Activated CD4-positive, alpha-beta T cell treated with anti-CD3 and anti-CD28 coated beads, Interleukin-2, amount 10 ng/mL, durations not matched to agents 7 days and 5 days (primary cell): Measurements from ENCODE around the gene ATP6V0A1. TPM values are rescaled to one million over a fixed set of nuclear protein-coding genes. Genes with fewer than 3 reads are reported as not detected.
"Not testable (repeated sequence)": the region's sequence is repeated elsewhere in the genome, so short reads cannot be mapped to it uniquely, and the experiment has no call there.

Experiments
- CTCF ChIA-PET: fragments of 350-600 bp; sonication (Branson Sonifier 250); formaldehyde crosslinking; loops from one replicate; lab custom pipeline; 2021; ENCODE audit warnings: antibody characterized with exemption; lab: Charles Lee
- POLR2A ChIA-PET: fragments of 350-600 bp; sonication (Branson Sonifier 250); formaldehyde crosslinking; loops from one replicate; lab custom pipeline; 2021; ENCODE audit warnings: antibody characterized with exemption; lab: Charles Lee
- DNase-seq: peaks from one replicate; pipeline ENCODE4 v3.0.0-alpha.2; 2020
- H3K27ac Mint-ChIP-seq: one replicate; pipeline ENCODE4 v1.8.0; 2021; ENCODE audit warnings: mild to moderate bottlenecking, moderate library complexity, mixed read lengths
- H3K27me3 Mint-ChIP-seq: one replicate; pipeline ENCODE4 v1.8.0; 2021; ENCODE audit warnings: mixed read lengths
- H3K36me3 Mint-ChIP-seq: one replicate; pipeline ENCODE4 v1.8.0; 2021; ENCODE audit warnings: low read depth, mixed read lengths
- H3K4me1 Mint-ChIP-seq: one replicate; pipeline ENCODE4 v1.8.0; 2021; ENCODE audit warnings: mixed read lengths
- H3K4me3 Mint-ChIP-seq: one replicate; pipeline ENCODE4 v1.8.0; 2021; ENCODE audit warnings: mild to moderate bottlenecking, moderate library complexity, mixed read lengths
- H3K9me3 Mint-ChIP-seq: one replicate; pipeline ENCODE4 v1.8.0; 2021; ENCODE audit warnings: mixed read lengths
- total RNA-seq, 2 experiments: library from RNA; stranded (reverse); gene quantifications; one replicate each; pipeline ENCODE4 v1.2.3, GENCODE V29; 2021

ATP6V0A1 gene
- total RNA-seq, 2 experiments from 2014 or later, result 4.9 to 8.9 TPM

DNA sequence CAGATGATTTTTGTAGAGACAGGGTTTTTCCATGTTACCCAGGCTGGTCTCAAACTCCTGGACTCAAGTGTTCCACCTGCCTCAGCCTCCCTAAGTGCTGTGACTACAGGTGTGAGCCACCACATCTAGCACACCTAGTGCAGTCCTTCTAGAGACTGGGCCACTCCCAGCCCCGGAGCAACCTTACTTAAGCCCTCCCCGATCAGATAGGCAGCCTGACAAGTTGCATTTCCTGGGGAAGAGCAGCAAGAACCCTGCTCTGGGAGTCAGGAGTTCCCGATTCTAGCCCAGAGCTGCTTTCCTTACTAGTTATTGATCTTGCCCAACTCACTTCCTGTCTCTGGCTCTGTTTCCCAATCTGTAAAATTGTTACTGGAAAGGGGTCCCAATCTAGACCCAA is 70.4 kb downstream of the ATP6V0A1 start:
- H3K27ac Mint-ChIP-seq, result no peak overlapping the region
- POLR2A ChIA-PET, result no interaction called here
- H3K4me3 Mint-ChIP-seq, result no peak overlapping the region
- H3K36me3 Mint-ChIP-seq, result no peaks in the 10 kb centered on the region
- H3K4me1 Mint-ChIP-seq, result peaks cover 43% of the 10 kb centered on the region
- H3K9me3 Mint-ChIP-seq, result no peaks in the 10 kb centered on the region
- CTCF ChIA-PET, result interaction anchor here (1.2 to 1.7 kb wide), 3 partner anchors 10 to 307 kb away, joined by 3 to 4 read pairs (median 3); no protein-coding TSS in a partner anchor
- peaks cover 8% of the 10 kb centered on the region for H3K27me3 Mint-ChIP-seq
- DNase-seq, result no peak

- H3K4me3 Mint-ChIP-seq, result peak overlapping the region; percentile 73
Observed at GRCh38 chr17:42530952-42531454, 72.3 kb downstream of the ATP6V0A1 start.

GRCh38 chr17:42531455-42532354 is 73.0 kb downstream of the ATP6V0A1 start:
- Mint-ChIP-seq H3K9me3 (no peaks in the 10 kb centered on the region), H3K4me1 (peaks cover 49% of the 10 kb centered on the region), H3K4me3 (peak overlapping the region; percentile 73), H3K27ac (peak overlapping the region; percentile 54), H3K36me3 (no peaks in the 10 kb centered on the region), H3K27me3 (peaks cover 5% of the 10 kb centered on the region)
- ChIA-PET CTCF (interaction anchor here (0.6 to 3.0 kb wide), 5 partner anchors 8 to 486 kb away, joined by 3 to 9 read pairs (median 3); no protein-coding TSS in a partner anchor), POLR2A (no interaction called here)
- peak; percentile 43 for DNase-seq

More at GRCh38 chr17:42530952-42531454, 72.3 kb downstream of the ATP6V0A1 start:
- CTCF ChIA-PET, result interaction anchor here (0.7 to 3.0 kb wide), 4 partner anchors 10 to 235 kb away, joined by 3 to 9 read pairs (median 4); no protein-coding TSS in a partner anchor
- Mint-ChIP-seq H3K4me1 (peaks cover 47% of the 10 kb centered on the region), H3K27me3 (peaks cover 5% of the 10 kb centered on the region), H3K27ac (peak overlapping the region; percentile 54), H3K9me3 (no peaks in the 10 kb centered on the region), H3K36me3 (no peaks in the 10 kb centered on the region)
- DNase-seq, result no peak
- POLR2A ChIA-PET, result no interaction called here

DNA sequence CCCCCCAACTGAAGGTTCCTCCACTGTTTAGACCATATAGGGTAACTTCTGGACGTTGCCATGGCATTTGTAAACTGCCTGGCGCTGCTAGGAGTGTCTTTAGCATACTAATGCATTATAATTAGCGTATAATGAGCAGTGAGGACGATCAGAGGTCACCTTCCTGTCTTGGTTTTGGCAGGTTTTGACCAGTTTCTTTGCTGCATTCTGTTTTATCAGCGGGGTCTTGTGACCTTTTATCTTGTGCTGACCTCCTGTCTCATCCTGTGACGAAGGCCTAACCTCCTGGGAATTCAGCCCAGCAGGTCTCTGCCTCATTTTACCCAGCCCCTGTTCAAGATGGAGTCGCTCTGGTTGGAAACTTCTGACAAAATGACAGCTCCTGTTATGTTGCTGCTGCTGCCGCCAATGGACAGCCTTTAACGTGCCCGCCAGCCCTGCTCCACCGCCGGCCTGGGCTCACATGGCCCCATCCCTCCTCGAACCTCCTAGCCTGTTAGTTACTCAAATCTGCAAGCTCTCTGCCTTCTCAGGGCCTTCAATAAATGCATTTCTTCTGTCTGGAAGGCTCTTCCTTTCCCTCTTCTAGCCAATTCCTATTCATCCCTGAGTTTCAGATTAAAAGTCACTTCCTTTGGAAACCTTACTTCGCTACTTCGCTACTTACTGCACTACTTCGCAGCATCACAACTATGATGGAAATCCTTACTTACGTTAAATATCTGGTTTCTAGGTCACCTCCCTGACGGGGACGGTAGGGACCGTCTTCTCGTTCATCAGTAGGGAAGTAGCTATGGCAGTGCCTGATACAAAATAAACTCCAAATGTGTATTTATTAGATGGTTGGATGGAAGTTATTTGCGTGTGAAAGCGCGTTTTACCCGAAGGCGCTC is 76.7 kb downstream of the ATP6V0A1 start:
- Mint-ChIP-seq H3K27ac (peak overlapping the region; percentile 83), H3K4me3 (peak overlapping the region; percentile 76), H3K9me3 (no peaks in the 10 kb centered on the region), H3K36me3 (peaks cover 7% of the 10 kb centered on the region), H3K27me3 (peaks cover 5% of the 10 kb centered on the region), H3K4me1 (peaks cover 51% of the 10 kb centered on the region)
- CTCF ChIA-PET, result interaction anchor here (0.9 to 2.0 kb wide), 8 partner anchors 8 to 604 kb away, joined by 3 to 11 read pairs (median 4); no protein-coding TSS in a partner anchor
- POLR2A ChIA-PET, result interaction anchor here (0.6 to 0.9 kb wide), 2 partner anchors 9 to 43 kb away, joined by 3 to 6 read pairs; no protein-coding TSS in a partner anchor
- no peak for DNase-seq

- Mint-ChIP-seq H3K36me3 (peaks cover 7% of the 10 kb centered on the region), H3K4me3 (peak within 1 kb of the TSS; percentile 78), H3K9me3 (no peaks in the 10 kb centered on the region), H3K27me3 (peaks cover 5% of the 10 kb centered on the region), H3K4me1 (peaks cover 51% of the 10 kb centered on the region), H3K27ac (peak within 1 kb of the TSS; percentile 83)
- POLR2A ChIA-PET, result interaction anchor here (0.6 to 0.9 kb wide), 3 partner anchors 9 to 491 kb away, joined by 3 to 6 read pairs (median 3); no protein-coding TSS in a partner anchor
- CTCF ChIA-PET, result interaction anchor here (0.8 to 2.0 kb wide), 9 partner anchors 9 to 677 kb away, joined by 3 to 11 read pairs (median 3); no protein-coding TSS in a partner anchor
- peak; percentile 85 for DNase-seq
Observed at GRCh38 chr17:42536048-42536371, 77.3 kb downstream of the ATP6V0A1 start, which contains the start of gene NAGLU. Gene NAGLU (plus strand): TSS chr17:42536241. CDS start chr17:42536273, 32 bp downstream.

DNA sequence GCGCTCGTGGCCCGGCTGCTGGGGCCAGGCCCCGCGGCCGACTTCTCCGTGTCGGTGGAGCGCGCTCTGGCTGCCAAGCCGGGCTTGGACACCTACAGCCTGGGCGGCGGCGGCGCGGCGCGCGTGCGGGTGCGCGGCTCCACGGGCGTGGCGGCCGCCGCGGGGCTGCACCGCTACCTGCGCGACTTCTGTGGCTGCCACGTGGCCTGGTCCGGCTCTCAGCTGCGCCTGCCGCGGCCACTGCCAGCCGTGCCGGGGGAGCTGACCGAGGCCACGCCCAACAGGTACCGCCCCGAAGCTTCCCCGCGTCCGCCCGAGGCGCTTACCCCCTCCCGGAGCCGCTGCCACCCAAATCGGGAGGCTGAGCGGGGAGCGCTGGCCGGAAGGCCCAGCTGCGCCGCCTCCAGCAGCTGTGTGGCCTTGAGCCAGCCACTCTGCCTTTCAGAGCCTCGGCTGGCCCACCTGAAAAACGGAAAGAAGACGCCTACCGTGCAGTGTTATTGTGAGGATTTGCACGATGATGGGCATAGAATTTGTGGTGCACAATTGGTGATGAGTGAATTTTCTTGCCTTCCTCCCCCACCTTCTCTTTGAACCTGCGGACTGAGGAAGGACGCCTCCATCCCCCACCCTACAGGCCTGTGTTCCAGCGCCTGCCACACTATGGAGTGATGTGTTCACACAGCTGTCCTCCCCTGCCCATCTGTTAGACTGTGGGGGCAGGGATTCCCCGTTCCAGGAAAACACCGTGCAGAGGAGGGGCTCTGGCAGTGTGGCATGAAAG is 77.9 kb downstream of the ATP6V0A1 start:
- peaks cover 51% of the 10 kb centered on the region for H3K4me1 Mint-ChIP-seq
- H3K27me3 Mint-ChIP-seq, result peaks cover 5% of the 10 kb centered on the region
- peaks cover 8% of the 10 kb centered on the region for H3K36me3 Mint-ChIP-seq
- peak overlapping the region; percentile 78 for H3K4me3 Mint-ChIP-seq
- CTCF ChIA-PET, result interaction anchor here (0.6 to 2.0 kb wide), 11 partner anchors 10 to 678 kb away, joined by 3 to 11 read pairs (median 3); no protein-coding TSS in a partner anchor
- peak overlapping the region; percentile 83 for H3K27ac Mint-ChIP-seq
- POLR2A ChIA-PET, result interaction anchor here (0.6 to 0.9 kb wide), 2 partner anchors 42 to 492 kb away, joined by 3 to 6 read pairs; no protein-coding TSS in a partner anchor
- H3K9me3 Mint-ChIP-seq, result no peaks in the 10 kb centered on the region
- DNase-seq, result peak; percentile 75

- H3K9me3 Mint-ChIP-seq, result no peaks in the 10 kb centered on the region
- ChIA-PET POLR2A (no interaction called here), CTCF (interaction anchor here (0.8 to 1.3 kb wide), 3 partner anchors 10 to 215 kb away, joined by 3 to 6 read pairs (median 3); no protein-coding TSS in a partner anchor)
- peak overlapping the region; percentile 78 for H3K4me3 Mint-ChIP-seq
- peaks cover 9% of the 10 kb centered on the region for H3K36me3 Mint-ChIP-seq
- peaks cover 52% of the 10 kb centered on the region for H3K4me1 Mint-ChIP-seq
- DNase-seq, result no peak
- H3K27ac Mint-ChIP-seq, result peak overlapping the region; percentile 83
- peaks cover 5% of the 10 kb centered on the region for H3K27me3 Mint-ChIP-seq
Observed at GRCh38 chr17:42537156-42537805, 78.6 kb downstream of the ATP6V0A1 start.

- H3K9me3 Mint-ChIP-seq, result no peaks in the 10 kb centered on the region
- ChIA-PET POLR2A (no interaction called here), CTCF (interaction anchor here (1.0 kb wide), 1 partner anchor 381 kb away, joined by 3 read pairs; no protein-coding TSS in a partner anchor)
- peak overlapping the region; percentile 67 for H3K27ac Mint-ChIP-seq
- peaks cover 5% of the 10 kb centered on the region for H3K27me3 Mint-ChIP-seq
- DNase-seq, result no peak
- H3K4me1 Mint-ChIP-seq, result peaks cover 52% of the 10 kb centered on the region
- peaks cover 9% of the 10 kb centered on the region for H3K36me3 Mint-ChIP-seq
- peak overlapping the region; percentile 78 for H3K4me3 Mint-ChIP-seq
Observed at GRCh38 chr17:42537826-42538451, 79.3 kb downstream of the ATP6V0A1 start.

DNA sequence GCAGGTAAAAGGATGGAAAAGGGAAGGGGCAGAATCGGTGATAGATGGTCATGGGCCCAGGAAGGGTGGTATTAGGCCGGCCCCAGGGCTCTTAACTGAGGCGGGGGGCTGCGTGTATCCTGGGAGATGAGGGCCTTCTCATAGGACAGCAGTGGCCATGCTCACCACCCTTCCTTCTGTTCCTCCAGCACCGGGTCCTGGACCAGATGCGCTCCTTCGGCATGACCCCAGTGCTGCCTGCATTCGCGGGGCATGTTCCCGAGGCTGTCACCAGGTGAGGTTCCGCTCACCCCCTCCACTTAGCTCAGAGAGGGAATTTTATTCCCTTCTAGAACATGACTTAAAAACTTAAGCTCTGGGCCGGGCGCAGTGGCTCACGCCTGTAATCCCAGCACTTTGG is 79.8 kb downstream of the ATP6V0A1 start:
- ChIA-PET POLR2A (no interaction called here), CTCF (interaction anchor here (1.0 kb wide), 1 partner anchor 381 kb away, joined by 3 read pairs; no protein-coding TSS in a partner anchor)
- H3K27me3 Mint-ChIP-seq, result peaks cover 3% of the 10 kb centered on the region
- no peak overlapping the region for H3K27ac Mint-ChIP-seq
- DNase-seq, result no peak
- peaks cover 50% of the 10 kb centered on the region for H3K4me1 Mint-ChIP-seq
- no peak overlapping the region for H3K4me3 Mint-ChIP-seq
- H3K36me3 Mint-ChIP-seq, result peaks cover 9% of the 10 kb centered on the region
- no peaks in the 10 kb centered on the region for H3K9me3 Mint-ChIP-seq

- peaks cover 43% of the 10 kb centered on the region for H3K4me1 Mint-ChIP-seq
- DNase-seq, H3K4me3 Mint-ChIP-seq, POLR2A ChIA-PET, H3K27me3 Mint-ChIP-seq, H3K36me3 Mint-ChIP-seq, H3K9me3 Mint-ChIP-seq: not testable (repeated sequence)
- CTCF ChIA-PET, result interaction anchor here (0.6 to 1.8 kb wide), 4 partner anchors 9 to 226 kb away, joined by 3 to 9 read pairs (median 4); no protein-coding TSS in a partner anchor
- H3K27ac Mint-ChIP-seq, result peak overlapping the region; percentile 76
Observed at GRCh38 chr17:42540558-42540957, 81.9 kb downstream of the ATP6V0A1 start.
